Esophagus squamous epithelium (tissue), 5 donors: ENCODE results near the gene DEGS1. TPM values are rescaled to one million over a fixed set of nuclear protein-coding genes. Genes with fewer than 3 reads are reported as not detected.

Experiments used
- DNase-seq: peaks from one replicate; lab custom pipeline; 2025; lab: John Stamatoyannopoulos, UW
- H3K27ac ChIP-seq, 4 donors: fragments of 200-600 bp; sonication (generic); one replicate each; pipeline ENCODE4 v1.5.1; 2016 to 2019; ENCODE audit warnings: mild to moderate bottlenecking in 1 of 4
- H3K27me3 ChIP-seq, 4 donors: fragments of 200-600 bp; sonication (generic); 1 replicate in 3 of 4; 2 replicates in 1 of 4; pipeline versions ENCODE4 v1.5.1 to v1.6.0; 2017 to 2021; ENCODE audit warnings: antibody characterized with exemption in 1 of 4
- H3K36me3 ChIP-seq, 3 donors: fragments of 200-600 bp; sonication (generic); one replicate each; pipeline ENCODE4 v1.5.1; 2016 to 2019
- H3K4me1 ChIP-seq, 3 donors: fragments of 200-600 bp; sonication (generic); one replicate each; pipeline ENCODE4 v1.5.1; 2017 to 2019
- H3K4me3 ChIP-seq, 4 donors: fragments of 200-600 bp; sonication (generic); 1 replicate in 3 of 4; 2 replicates in 1 of 4; pipeline ENCODE4 v1.5.1; 2016 to 2019; ENCODE audit warnings: mild to moderate bottlenecking in 2 of 4, moderate library complexity in 1 of 4
- H3K9me3 ChIP-seq, 3 donors: fragments of 200-600 bp; sonication (generic); one replicate each; pipeline ENCODE4 v1.5.1; 2016 to 2019
- CTCF ChIP-seq, 6 experiments: fragments of 450-650 bp in 4 of 6; fragments of 200-600 bp in 2 of 6; sonication (generic) in 2 of 6; IDR thresholded peaks; one replicate each; pipeline ENCODE4 v1.5.1; 2016 to 2019; ENCODE audit warnings: antibody characterized with exemption in 6 of 6, mild to moderate bottlenecking in 4 of 6, moderate library complexity in 4 of 6
- POLR2A ChIP-seq, 4 donors: fragments of 450-650 bp; IDR thresholded peaks; one replicate each; pipeline ENCODE4 v1.6.1; 2017; ENCODE audit warnings: antibody characterized with exemption in 4 of 4, mild to moderate bottlenecking in 4 of 4, moderate library complexity in 3 of 4
- WGBS, 2 donors: methylation state at CpG; one replicate each; pipeline ENCODE4 v1.1.5; 2018; 5-methylcytosine and 5-hydroxymethylcytosine counted together
- intact Hi-C: fragments of 100-400 bp; cut with DNase I; formaldehyde crosslinking; loops from one replicate; pipeline ENCODE4 v1.15.0; 2022
- total RNA-seq, 4 donors: library from RNA; depleted of rRNA; stranded (reverse); fragments of >200 nt; gene quantifications; one replicate each; pipeline ENCODE4 v1.1.0, GENCODE V29; 2016
- donor health status: DM: yes; HTN: yes; CAD: no.

Gene DEGS1
- total RNA-seq, 4 donors from 2014 or later: 50.2 to 93.3 (median 67.8) TPM

- TF ChIP-seq CTCF (IDR thresholded peaks at IDR 0.05) (no peak), POLR2A (IDR thresholded peaks at IDR 0.05) (no peak)
- no peaks in the 10 kb centered on the region for H3K4me1 ChIP-seq
- peaks cover 0 to 71% (median 6%) of the 10 kb centered on the region in 3 donors for H3K36me3 ChIP-seq
Measured at GRCh38 chr1:224160171-224160682, 22.8 kb upstream of the DEGS1 start.

GRCh38 chr1:224162768-224163167 lies 20.3 kb upstream of the DEGS1 start:
- WGBS, 2 donors: 97 to 100% methylated on average over 3 to 8 of the region's 8 CpGs
- H3K9me3 ChIP-seq: no peaks in the 10 kb centered on the region
- no peak for DNase-seq

More at GRCh38 chr1:224160171-224160682, 22.8 kb upstream of the DEGS1 start:
- intact Hi-C loops: no loop called here
- Histone ChIP-seq H3K9me3 (no peaks in the 10 kb centered on the region), H3K4me3 (no peak overlapping the region), H3K27ac (no peak overlapping the region), H3K27me3 (no peaks in the 10 kb centered on the region)
- DNase-seq: no peak
- WGBS, 2 donors: 87 to 93% methylated on average over 9 of the region's 9 CpGs

GRCh38 chr1:224163311-224163710 lies 19.7 kb upstream of the DEGS1 start:
- TF ChIP-seq POLR2A (IDR thresholded peaks at IDR 0.05) (no peak), CTCF (IDR thresholded peaks at IDR 0.05) (no peak)
- Histone ChIP-seq H3K9me3 (no peaks in the 10 kb centered on the region), H3K36me3 (peaks cover 0 to 42% (median 0%) of the 10 kb centered on the region in 3 donors), H3K4me3 (no peak overlapping the region), H3K4me1 (peaks cover under 1 to 2% (median under 1%) of the 10 kb centered on the region in 3 donors), H3K27me3 (no peaks in the 10 kb centered on the region), H3K27ac (no peak overlapping the region)
- DNase-seq: no peak
- intact Hi-C loops: no loop called here
- 56 to 92% methylated on average over 2 of the region's 2 CpGs for WGBS, 2 donors

More at GRCh38 chr1:224162768-224163167, 20.3 kb upstream of the DEGS1 start:
- no peaks in the 10 kb centered on the region for H3K27me3 ChIP-seq
- peaks cover 0 to 47% (median under 1%) of the 10 kb centered on the region in 3 donors for H3K36me3 ChIP-seq
- H3K27ac ChIP-seq: no peak overlapping the region
- H3K4me1 ChIP-seq: no peaks in the 10 kb centered on the region
- no peak for TF ChIP-seq POLR2A (IDR thresholded peaks at IDR 0.05)
- no peak for TF ChIP-seq CTCF (IDR thresholded peaks at IDR 0.05)
- H3K4me3 ChIP-seq: no peak overlapping the region
- intact Hi-C loops: no loop called here

GRCh38 chr1:224168859-224169380 lies 14.1 kb upstream of the DEGS1 start:
- H3K4me3 ChIP-seq: no peak overlapping the region
- no peak for DNase-seq

GRCh38 chr1:224169718-224170270 lies 13.2 kb upstream of the DEGS1 start:
- Histone ChIP-seq H3K36me3 (no peaks in the 10 kb centered on the region), H3K27me3 (no peaks in the 10 kb centered on the region), H3K27ac (peak overlapping the region in 1 of 4 donors; percentile 20), H3K4me3 (no peak overlapping the region), H3K9me3 (no peaks in the 10 kb centered on the region), H3K4me1 (peaks cover 7 to 50% (median 19%) of the 10 kb centered on the region in 3 donors)
- no peak for DNase-seq
- WGBS, 2 donors: 70 to 75% methylated on average over 1 to 2 of the region's 4 CpGs
- TF ChIP-seq POLR2A (IDR thresholded peaks at IDR 0.05) (no peak), CTCF (IDR thresholded peaks at IDR 0.05) (no peak)
- intact Hi-C loops: no loop called here

More at GRCh38 chr1:224168859-224169380, 14.1 kb upstream of the DEGS1 start:
- Histone ChIP-seq H3K27me3 (no peaks in the 10 kb centered on the region), H3K9me3 (no peaks in the 10 kb centered on the region), H3K4me1 (peaks cover 7 to 46% (median 19%) of the 10 kb centered on the region in 3 donors), H3K36me3 (no peaks in the 10 kb centered on the region), H3K27ac (peak overlapping the region in 3 of 4 donors; percentile 40 to 47 (median 42))
- intact Hi-C loops: no loop called here
- WGBS, 2 donors: 12 to 13% methylated on average over 5 of the region's 5 CpGs
- no peak for TF ChIP-seq POLR2A (IDR thresholded peaks at IDR 0.05)
